Activated CD4-positive, alpha-beta memory T cell treated with anti-CD3 and anti-CD28 coated beads, Interleukin-2, amount 10 ng/mL, durations not matched to agents 7 days and 5 days (primary cell): ENCODE measurements around the gene TBC1D1. TPM values are rescaled to one million over a fixed set of nuclear protein-coding genes. Genes with fewer than 3 reads are reported as not detected.

ENCODE experiments used
- CTCF ChIA-PET: fragments of 350-600 bp; sonication (Branson Sonifier 250); formaldehyde crosslinking; loops from one replicate; lab custom pipeline; 2021; ENCODE audit warnings: antibody characterized with exemption, inconsistent platforms; lab: Charles Lee
- POLR2A ChIA-PET: fragments of 350-600 bp; sonication (Branson Sonifier 250); formaldehyde crosslinking; loops from one replicate; lab custom pipeline; 2021; ENCODE audit warnings: antibody characterized with exemption; lab: Charles Lee
- DNase-seq: peaks from one replicate; pipeline ENCODE4 v3.0.0-alpha.2; 2020
- H3K27ac Mint-ChIP-seq: one replicate; pipeline ENCODE4 v1.8.0; 2021; ENCODE audit warnings: mild to moderate bottlenecking, mixed read lengths
- H3K27me3 Mint-ChIP-seq: one replicate; pipeline ENCODE4 v1.8.0; 2021; ENCODE audit warnings: mixed read lengths
- H3K36me3 Mint-ChIP-seq: one replicate; pipeline ENCODE4 v1.8.0; 2021; ENCODE audit warnings: low read depth, mixed read lengths
- H3K4me1 Mint-ChIP-seq: one replicate; pipeline ENCODE4 v1.8.0; 2021; ENCODE audit warnings: mixed read lengths
- H3K4me3 Mint-ChIP-seq: one replicate; pipeline ENCODE4 v1.8.0; 2021; ENCODE audit warnings: mild to moderate bottlenecking, mixed read lengths
- H3K9me3 Mint-ChIP-seq: one replicate; pipeline ENCODE4 v1.8.0; 2021; ENCODE audit warnings: mixed read lengths
- total RNA-seq, 2 experiments: library from RNA; stranded (reverse); gene quantifications; one replicate each; pipeline ENCODE4 v1.2.3, GENCODE V29; 2021

Gene TBC1D1
- total RNA-seq, 2 experiments from 2014 or later = 58.8 to 62.3 TPM

- POLR2A ChIA-PET = interaction anchor here (0.7 to 3.0 kb wide), 4 partner anchors 8 to 85 kb away, joined by 5 to 24 read pairs (median 8); no protein-coding TSS in a partner anchor
- Mint-ChIP-seq H3K4me3 (peak overlapping the region; percentile 96), H3K9me3 (no peaks in the 10 kb centered on the region), H3K27ac (peak overlapping the region; percentile 91), H3K4me1 (peaks cover 42% of the 10 kb centered on the region), H3K36me3 (peaks cover 35% of the 10 kb centered on the region), H3K27me3 (peaks cover 9% of the 10 kb centered on the region)
- CTCF ChIA-PET = no interaction called here
- DNase-seq = no peak
Observed at GRCh38 chr4:37893164-37893563, 2.3 kb downstream of the TBC1D1 start.

DNA sequence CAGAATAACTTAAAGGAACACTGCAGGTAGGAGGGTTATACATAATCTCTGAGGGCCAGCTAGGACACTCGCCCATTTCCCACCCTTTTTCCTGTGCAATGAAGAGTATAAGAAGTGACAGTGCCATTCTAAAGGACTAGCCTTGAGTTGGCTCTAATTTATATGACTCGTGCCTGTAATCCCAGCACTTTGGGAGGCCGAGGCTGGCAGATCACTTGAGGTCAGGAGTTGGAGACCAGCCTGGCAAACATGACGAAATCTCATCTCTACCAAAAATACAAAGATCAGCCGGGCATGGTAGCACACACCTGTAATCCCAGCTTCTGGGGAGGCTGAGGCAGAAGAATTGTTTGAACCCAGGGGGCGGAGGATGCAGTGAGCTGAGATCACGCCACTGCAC, 4.4 kb downstream of the TBC1D1 start:
- H3K27ac Mint-ChIP-seq = no peak overlapping the region
- H3K27me3 Mint-ChIP-seq = peaks cover under 1% of the 10 kb centered on the region
- no peaks in the 10 kb centered on the region for H3K9me3 Mint-ChIP-seq
- H3K4me1 Mint-ChIP-seq = peaks cover 37% of the 10 kb centered on the region
- DNase-seq = no peak
- POLR2A ChIA-PET = no interaction called here
- peaks cover 53% of the 10 kb centered on the region for H3K36me3 Mint-ChIP-seq
- CTCF ChIA-PET = no interaction called here
- H3K4me3 Mint-ChIP-seq = no peak overlapping the region

DNA sequence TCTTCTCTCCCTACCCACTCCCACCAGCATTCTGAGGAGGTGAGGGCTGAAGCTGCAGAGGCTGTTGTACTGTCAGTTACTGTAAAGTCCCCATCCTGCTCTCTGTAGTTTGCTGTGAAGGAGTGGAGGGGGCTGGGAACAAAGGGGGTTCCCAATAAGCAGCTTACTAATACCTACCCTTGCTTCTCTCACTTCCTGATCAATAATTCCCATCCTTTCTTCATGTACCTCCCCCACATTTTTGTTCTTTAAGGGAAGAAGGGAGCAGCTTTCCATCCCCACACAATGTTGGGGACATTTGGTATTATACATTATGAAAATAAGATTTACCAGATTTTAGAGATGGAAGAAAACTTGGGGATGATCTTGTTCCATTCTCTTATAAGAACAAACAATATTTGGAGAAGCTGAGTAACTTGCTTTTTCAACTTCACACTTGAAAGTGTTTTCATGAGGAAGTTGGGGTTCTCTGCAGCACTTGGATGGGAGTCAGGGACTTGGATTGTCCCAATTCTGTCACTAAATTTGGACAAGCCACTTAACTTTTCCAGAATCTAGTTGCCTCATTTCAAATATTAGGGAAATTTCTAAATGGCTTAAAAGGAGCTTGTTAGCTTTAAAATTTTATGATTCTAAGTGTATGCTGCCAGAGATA, 5.4 kb downstream of the TBC1D1 start:
- peaks cover 39% of the 10 kb centered on the region for H3K4me1 Mint-ChIP-seq

GRCh38 chr4:37902212-37902611, 11.3 kb downstream of the TBC1D1 start:
- no peak for DNase-seq
- CTCF ChIA-PET = no interaction called here
- peaks cover 62% of the 10 kb centered on the region for H3K36me3 Mint-ChIP-seq

More for the DNA sequence above, 5.4 kb downstream of the TBC1D1 start:
- ChIA-PET CTCF (no interaction called here), POLR2A (no interaction called here)
- Mint-ChIP-seq H3K4me3 (no peak overlapping the region), H3K27me3 (no peaks in the 10 kb centered on the region), H3K36me3 (peaks cover 56% of the 10 kb centered on the region), H3K27ac (no peak overlapping the region), H3K9me3 (no peaks in the 10 kb centered on the region)
- DNase-seq = no peak

GRCh38 chr4:37902738-37903693, 12.1 kb downstream of the TBC1D1 start:
- DNase-seq = no peak
- H3K9me3 Mint-ChIP-seq = no peaks in the 10 kb centered on the region
- H3K4me1 Mint-ChIP-seq = peaks cover 12% of the 10 kb centered on the region
- no peak overlapping the region for H3K4me3 Mint-ChIP-seq
- ChIA-PET CTCF (interaction anchor here (0.6 kb wide), 1 partner anchor 183 kb away, joined by 3 read pairs; no protein-coding TSS in a partner anchor), POLR2A (interaction anchor here (1.9 kb wide), 1 partner anchor 11 kb away, joined by 5 read pairs; no protein-coding TSS in a partner anchor)
- H3K27ac Mint-ChIP-seq = no peak overlapping the region
- no peaks in the 10 kb centered on the region for H3K27me3 Mint-ChIP-seq
- H3K36me3 Mint-ChIP-seq = peaks cover 69% of the 10 kb centered on the region

More at GRCh38 chr4:37902212-37902611, 11.3 kb downstream of the TBC1D1 start:
- Mint-ChIP-seq H3K9me3 (no peaks in the 10 kb centered on the region), H3K4me3 (no peak overlapping the region), H3K27ac (no peak overlapping the region), H3K4me1 (peaks cover 12% of the 10 kb centered on the region), H3K27me3 (no peaks in the 10 kb centered on the region)
- POLR2A ChIA-PET = interaction anchor here (1.9 kb wide), 1 partner anchor 11 kb away, joined by 5 read pairs; no protein-coding TSS in a partner anchor

DNA sequence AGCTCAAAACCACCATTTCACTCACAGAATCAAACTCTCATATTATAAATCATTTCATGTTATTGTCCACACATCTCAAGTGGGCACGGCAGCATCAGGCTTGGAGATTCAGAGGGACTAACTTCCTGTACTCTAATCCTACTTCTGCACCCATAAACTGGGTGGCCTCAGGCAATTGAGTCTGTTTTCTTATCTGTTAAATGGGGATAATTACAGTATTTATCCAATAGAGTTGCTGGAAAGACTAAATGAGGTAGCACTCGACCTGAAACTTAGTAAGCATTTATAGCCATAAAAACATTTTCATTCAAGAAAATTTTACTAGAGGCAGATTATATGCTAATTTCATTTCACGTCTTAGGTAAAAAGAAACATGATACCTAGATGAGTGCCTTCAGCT, 13.0 kb downstream of the TBC1D1 start:
- no peak overlapping the region for H3K27ac Mint-ChIP-seq
- POLR2A ChIA-PET = interaction anchor here (1.9 kb wide), 1 partner anchor 12 kb away, joined by 5 read pairs; no protein-coding TSS in a partner anchor
- H3K36me3 Mint-ChIP-seq = peaks cover 68% of the 10 kb centered on the region

GRCh38 chr4:37904824-37905223, 13.9 kb downstream of the TBC1D1 start:
- Mint-ChIP-seq H3K27ac (no peak overlapping the region), H3K27me3 (no peaks in the 10 kb centered on the region), H3K4me3 (no peak overlapping the region), H3K36me3 (peaks cover 64% of the 10 kb centered on the region), H3K4me1 (peaks cover 10% of the 10 kb centered on the region), H3K9me3 (no peaks in the 10 kb centered on the region)
- POLR2A ChIA-PET = no interaction called here
- CTCF ChIA-PET = no interaction called here
- DNase-seq = no peak

More for the DNA sequence above, 13.0 kb downstream of the TBC1D1 start:
- no peak for DNase-seq
- peaks cover 12% of the 10 kb centered on the region for H3K4me1 Mint-ChIP-seq
- H3K4me3 Mint-ChIP-seq = no peak overlapping the region
- CTCF ChIA-PET = no interaction called here
- H3K27me3 Mint-ChIP-seq = no peaks in the 10 kb centered on the region
- no peaks in the 10 kb centered on the region for H3K9me3 Mint-ChIP-seq

- H3K4me1 Mint-ChIP-seq = peaks cover 8% of the 10 kb centered on the region
- no peaks in the 10 kb centered on the region for H3K27me3 Mint-ChIP-seq
- POLR2A ChIA-PET = no interaction called here
- H3K36me3 Mint-ChIP-seq = peaks cover 56% of the 10 kb centered on the region
- no peak overlapping the region for H3K4me3 Mint-ChIP-seq
- H3K27ac Mint-ChIP-seq = no peak overlapping the region
- CTCF ChIA-PET = no interaction called here
- DNase-seq = no peak
- no peaks in the 10 kb centered on the region for H3K9me3 Mint-ChIP-seq
Observed at GRCh38 chr4:37905533-37906169, 14.8 kb downstream of the TBC1D1 start.

DNA sequence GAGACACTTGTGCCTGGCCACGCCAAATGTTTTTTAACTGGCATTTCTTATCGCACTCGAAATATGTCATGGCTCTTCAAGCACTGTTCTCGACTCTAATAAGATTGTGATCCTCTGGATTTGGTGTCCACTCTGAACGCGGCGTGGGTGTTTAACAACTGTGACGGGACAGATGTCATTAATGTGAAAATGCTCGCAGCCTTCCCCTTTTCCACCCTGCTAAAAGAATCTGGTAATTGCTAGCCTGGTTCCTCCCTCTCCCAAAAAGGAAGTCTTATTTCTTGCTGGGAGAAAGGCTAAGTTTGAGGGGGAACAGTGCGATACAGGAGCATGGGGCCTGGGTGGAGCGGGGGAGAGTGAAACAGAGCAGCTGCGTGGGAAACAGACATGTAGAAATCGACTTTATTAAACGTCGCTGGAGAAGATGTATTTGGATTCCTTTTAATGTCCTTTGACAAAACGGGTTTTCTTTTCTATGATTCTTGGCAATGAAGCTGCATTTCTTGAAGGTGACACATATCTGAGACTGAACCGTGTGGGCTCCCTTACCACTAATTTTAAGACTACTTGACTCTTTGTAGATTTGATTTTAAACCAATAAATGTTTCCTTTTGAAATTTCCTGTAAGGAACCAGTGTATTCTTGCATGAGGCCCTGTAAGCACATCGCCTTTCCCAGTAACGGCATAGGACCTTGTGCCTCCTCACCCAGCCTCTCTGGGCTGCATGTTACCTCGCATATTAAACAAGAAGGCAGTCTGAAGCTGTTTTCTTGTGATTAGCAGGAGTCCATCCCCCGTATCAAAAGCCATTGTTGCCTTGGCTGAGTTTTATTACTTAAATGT, 17.8 kb downstream of the TBC1D1 start:
- no peaks in the 10 kb centered on the region for H3K9me3 Mint-ChIP-seq
- ChIA-PET POLR2A (no interaction called here), CTCF (no interaction called here)
- H3K27me3 Mint-ChIP-seq = no peaks in the 10 kb centered on the region
- no peak for DNase-seq
- H3K4me1 Mint-ChIP-seq = peaks cover 2% of the 10 kb centered on the region
- H3K36me3 Mint-ChIP-seq = peaks cover 43% of the 10 kb centered on the region
- no peak overlapping the region for H3K27ac Mint-ChIP-seq
- H3K4me3 Mint-ChIP-seq = no peak overlapping the region

DNA sequence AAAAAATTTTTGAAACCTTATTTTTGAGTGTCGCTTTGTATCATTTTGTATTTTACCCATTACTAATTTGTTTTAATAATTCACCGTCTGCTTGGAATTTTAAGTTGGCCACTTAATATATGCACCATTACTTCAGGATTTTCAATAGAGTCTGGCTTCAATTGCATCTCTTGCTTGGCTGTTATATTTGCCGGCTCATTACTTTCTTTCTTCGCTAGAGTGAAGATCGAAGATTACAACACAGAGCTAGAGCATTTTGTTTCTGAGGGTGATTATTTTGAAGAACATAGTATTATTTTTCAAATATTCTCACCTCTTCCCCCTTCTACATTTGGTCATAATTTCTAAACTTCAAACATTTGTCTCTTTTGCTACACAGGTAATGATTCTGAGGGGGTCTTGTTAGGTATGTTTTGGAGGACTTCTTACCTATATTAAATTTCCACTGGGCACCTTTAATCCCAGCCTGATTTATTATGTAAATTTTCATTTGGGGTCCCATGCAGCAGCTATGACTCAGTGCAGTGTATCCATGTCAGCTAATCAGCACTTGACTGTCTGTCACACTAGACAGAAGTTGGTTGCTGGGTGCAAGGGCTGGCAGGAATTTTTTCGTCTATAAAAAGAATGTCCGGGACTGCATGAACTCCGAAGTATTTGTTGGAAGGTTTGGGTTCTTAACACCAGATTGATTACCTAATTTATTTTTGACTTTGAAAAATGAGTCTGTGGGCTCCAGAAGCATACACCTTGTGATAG, 18.6 kb downstream of the TBC1D1 start:
- Mint-ChIP-seq H3K4me3 (no peak overlapping the region), H3K9me3 (no peaks in the 10 kb centered on the region), H3K4me1 (peaks cover 2% of the 10 kb centered on the region), H3K36me3 (peaks cover 37% of the 10 kb centered on the region), H3K27me3 (no peaks in the 10 kb centered on the region), H3K27ac (no peak overlapping the region)
- DNase-seq = no peak
- ChIA-PET CTCF (interaction anchor here (1.0 kb wide), 1 partner anchor 83 kb away, joined by 3 read pairs; the partner anchor contains the start of gene PGM2), POLR2A (no interaction called here)

GRCh38 chr4:37910091-37910486, 19.2 kb downstream of the TBC1D1 start:
- ChIA-PET POLR2A (no interaction called here), CTCF (interaction anchor here (1.0 kb wide), 1 partner anchor 84 kb away, joined by 3 read pairs; the partner anchor contains the start of gene PGM2)

More at GRCh38 chr4:37910091-37910486, 19.2 kb downstream of the TBC1D1 start:
- H3K27me3 Mint-ChIP-seq = no peaks in the 10 kb centered on the region
- no peak overlapping the region for H3K4me3 Mint-ChIP-seq
- no peak for DNase-seq
- no peak overlapping the region for H3K27ac Mint-ChIP-seq
- peaks cover 33% of the 10 kb centered on the region for H3K36me3 Mint-ChIP-seq
- peaks cover 2% of the 10 kb centered on the region for H3K4me1 Mint-ChIP-seq
- H3K9me3 Mint-ChIP-seq = no peaks in the 10 kb centered on the region
